GM12892 (cell line): ENCODE data around the gene RHEB.

ENCODE experiments used
- POLR2A ChIP-seq: IDR thresholded peaks from 2 replicates; pipeline ENCODE4 v1.6.1; 2011; ENCODE audit warnings: low read depth, low read length, control low read depth
- POLR2AphosphoS5 ChIP-seq: IDR thresholded peaks from 2 replicates; pipeline ENCODE4 v1.6.1; 2011; ENCODE audit warnings: low read depth, low read length, control low read depth
- TAF1 ChIP-seq: IDR thresholded peaks from 2 replicates; pipeline ENCODE4 v1.6.1; 2011; ENCODE audit warnings: low read depth, mild to moderate bottlenecking, control low read depth, low read length, borderline replicate concordance

DNA sequence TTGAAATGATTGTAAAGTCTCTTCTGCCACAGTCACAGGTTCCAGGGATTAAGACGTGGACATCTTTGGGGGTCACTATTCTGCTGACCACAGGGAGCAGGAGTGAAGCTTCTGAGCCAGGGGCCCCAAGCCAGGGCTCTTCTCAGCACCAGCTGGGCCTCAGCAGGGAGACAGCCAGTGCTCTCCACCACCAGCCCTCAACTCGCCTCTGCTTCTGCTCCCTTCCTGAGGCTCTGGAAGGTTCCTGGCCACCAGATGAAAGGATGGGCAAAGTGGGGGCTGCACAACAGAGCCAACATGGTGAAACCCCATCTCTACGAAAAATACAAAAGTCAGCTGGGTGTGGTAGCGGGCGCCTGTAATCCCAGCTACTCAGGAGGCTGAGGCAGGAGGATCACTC lies 68.5 kb downstream of the RHEB start:
- TF ChIP-seq POLR2A (no peak), TAF1 (no peak), POLR2AphosphoS5 (no peak)
